Right kidney (tissue), 9 donors: ENCODE data around the gene ZNF862.

Experiments used
- DNase-seq: peaks from one replicate; pipeline ENCODE4 v3.0.0-alpha.2; 2016
- long read RNA-seq, 8 donors: transcript quantifications; one replicate each; lab custom pipeline, GENCODE V29; 2026

The ZNF862 gene
- long read RNA-seq, donor 1: 0 reads
- long read RNA-seq, donor 2: 0 reads
- long read RNA-seq, donor 3: 0 reads
- long read RNA-seq, donor 4, full-length matches to known transcripts: 2 of 2 reads
- long read RNA-seq, donor 4, partial matches to known transcripts: 0 of 2 reads
- long read RNA-seq, donor 4, other reads (novel, unspliced or antisense): 0 of 2 reads
- long read RNA-seq, donor 5: 0 reads
- long read RNA-seq, donor 6: 0 reads
- long read RNA-seq, donor 7, full-length matches to known transcripts: 1 of 1 reads
- long read RNA-seq, donor 7, partial matches to known transcripts: 0 of 1 reads
- long read RNA-seq, donor 7, other reads (novel, unspliced or antisense): 0 of 1 reads
- long read RNA-seq, donor 8, partial matches to known transcripts: 0 of 1 reads
- long read RNA-seq, donor 8, other reads (novel, unspliced or antisense): 0 of 1 reads

DNA sequence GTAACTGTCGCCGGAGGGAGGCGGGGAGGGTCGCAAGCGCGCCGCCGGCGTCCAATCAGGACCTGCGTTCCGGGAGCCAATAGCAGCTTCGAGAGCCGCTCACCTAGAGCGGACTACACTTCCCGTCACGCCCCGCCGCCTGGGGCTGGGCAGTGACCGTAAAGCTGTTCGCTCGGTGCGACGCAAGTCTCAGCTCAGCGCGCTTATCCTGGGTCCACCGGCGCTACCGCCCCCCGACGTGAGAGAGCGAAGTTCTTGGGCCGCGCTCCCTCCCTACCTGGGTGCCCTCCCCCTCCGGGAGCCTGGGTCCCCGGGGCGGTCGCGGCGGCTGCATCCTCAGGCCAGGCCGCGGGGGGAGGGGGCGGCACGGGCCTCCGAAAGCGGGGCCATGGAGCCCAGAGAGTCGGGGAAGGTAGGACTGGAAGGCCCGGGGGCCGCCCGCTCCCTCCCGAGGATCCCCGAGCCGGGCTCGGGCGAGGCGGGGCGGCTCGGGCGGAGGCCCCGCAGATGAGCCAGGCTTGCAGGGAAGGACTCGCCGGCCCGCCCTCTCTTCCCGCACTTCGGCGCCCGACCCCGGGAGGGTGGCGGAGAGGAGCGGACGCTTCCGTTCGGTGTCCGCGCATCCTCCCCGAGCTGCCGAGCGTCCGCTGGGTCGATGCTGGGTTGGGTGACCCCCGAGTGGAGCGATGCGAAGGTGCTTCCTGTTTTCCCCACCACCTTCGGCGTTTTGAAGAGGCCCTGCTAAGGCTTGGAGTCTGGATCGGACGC is at the start of gene ZNF862:
TSS of gene ZNF862 (plus strand) at position 152 of the 768 bp plus-strand sequence. CDS start at position 389, 237 bp downstream.
- peak; percentile 97 for DNase-seq

DNA sequence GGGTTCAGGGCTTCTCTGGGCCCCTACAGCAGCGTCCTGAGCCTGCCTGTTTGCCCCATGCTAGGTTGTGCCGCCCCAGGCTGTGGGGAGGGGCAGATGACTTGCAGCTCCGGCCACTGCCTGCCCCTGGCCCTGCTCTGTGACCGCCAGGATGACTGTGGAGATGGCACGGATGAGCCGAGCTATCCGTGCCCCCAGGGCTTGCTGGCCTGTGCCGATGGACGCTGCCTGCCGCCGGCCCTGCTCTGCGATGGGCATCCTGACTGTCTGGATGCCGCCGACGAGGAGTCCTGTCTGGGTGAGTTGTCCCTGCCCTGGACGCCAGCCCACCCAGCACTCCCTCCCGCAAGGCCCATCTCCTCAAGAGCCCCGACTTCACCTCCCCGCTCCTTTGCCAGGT is 49.1 kb upstream of the ZNF862 start:
- DNase-seq: no peak

DNA sequence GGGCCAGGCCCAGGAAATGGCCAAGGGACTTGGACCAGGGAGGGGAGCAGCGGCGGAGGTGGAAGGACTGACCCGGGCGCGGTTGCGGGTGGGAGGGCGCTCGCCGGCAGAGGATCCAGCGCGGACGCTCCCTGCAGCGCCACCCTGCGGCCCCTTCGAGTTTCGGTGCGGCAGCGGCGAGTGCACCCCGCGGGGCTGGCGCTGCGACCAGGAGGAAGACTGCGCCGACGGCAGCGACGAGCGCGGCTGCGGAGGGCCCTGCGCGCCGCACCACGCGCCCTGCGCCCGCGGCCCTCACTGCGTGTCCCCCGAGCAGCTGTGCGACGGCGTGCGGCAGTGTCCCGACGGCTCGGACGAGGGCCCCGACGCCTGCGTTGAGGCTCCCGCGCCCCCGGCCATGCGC is 48.0 kb upstream of the ZNF862 start:
- peak; percentile 68 for DNase-seq

DNA sequence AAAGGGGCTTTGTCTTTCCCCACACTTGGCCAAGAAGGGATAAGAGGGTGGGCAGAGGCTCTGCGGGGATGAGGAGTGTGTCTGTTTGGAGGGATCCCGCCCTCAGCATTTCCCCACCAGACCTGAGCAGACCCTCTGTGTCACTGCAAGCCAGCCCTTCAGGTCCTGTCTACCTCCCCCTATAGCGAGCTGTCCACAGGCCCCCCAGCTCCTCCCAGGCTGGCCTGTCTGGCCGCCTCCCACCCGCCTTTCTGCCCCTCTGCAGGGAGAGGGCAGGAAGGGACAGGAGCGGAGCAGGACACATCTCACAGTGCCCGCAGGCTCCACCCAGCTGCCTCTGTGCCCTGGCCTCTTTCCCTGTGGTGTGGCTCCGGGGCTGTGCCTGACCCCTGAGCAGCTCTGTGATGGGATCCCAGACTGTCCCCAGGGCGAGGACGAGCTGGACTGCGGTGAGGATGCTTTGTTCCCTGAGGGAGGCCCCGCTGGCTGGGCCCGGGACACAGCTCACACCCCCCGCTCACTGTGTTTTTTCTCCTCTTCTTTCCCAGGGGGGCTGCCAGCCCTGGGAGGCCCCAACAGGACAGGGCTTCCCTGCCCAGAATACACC is 47.3 kb upstream of the ZNF862 start:
- no peak for DNase-seq

DNA sequence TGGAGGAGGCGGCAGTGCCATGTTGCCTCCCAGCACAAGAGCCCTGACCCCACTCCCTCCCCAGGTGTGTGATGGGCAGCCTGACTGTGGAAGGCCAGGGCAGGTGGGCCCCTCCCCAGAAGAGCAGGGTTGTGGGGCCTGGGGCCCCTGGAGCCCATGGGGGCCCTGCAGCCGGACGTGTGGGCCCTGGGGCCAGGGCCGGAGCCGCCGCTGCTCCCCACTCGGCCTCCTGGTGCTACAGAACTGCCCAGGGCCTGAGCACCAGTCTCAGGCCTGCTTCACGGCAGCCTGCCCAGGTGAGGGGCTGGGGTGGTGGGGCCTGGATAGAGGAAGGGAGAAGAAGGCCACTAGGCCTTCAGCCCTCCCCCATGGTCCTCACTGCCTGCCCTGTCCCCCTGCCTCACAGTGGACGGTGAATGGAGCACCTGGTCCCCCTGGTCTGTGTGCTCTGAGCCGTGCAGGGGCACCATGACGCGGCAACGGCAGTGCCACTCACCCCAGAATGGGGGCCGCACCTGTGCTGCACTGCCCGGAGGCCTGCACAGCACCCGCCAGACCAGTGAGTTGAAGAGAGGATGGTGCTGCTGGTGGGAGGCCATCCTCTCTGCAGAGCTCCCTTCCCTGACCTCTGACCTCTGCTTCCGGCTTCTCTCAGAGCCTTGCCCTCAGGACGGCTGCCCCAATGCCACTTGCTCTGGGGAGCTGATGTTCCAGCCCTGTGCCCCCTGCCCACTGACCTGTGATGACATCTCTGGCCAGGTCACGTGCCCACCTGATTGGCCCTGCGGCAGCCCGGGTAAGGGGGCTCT is 46.6 kb upstream of the ZNF862 start:
- DNase-seq: no peak

DNA sequence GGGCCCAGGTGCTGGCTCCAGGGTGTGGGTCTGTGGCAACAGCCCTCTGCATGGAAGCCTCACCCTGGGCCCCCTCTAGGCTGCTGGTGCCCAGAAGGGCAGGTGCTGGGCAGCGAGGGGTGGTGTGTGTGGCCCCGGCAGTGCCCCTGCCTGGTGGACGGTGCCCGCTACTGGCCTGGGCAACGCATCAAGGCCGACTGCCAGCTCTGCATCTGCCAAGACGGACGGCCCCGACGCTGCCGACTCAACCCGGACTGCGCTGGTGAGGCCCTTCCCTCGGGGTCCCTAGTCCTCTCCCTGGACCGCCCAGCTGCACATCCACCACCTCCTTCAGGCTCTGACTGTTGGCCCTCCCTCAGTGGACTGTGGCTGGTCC is 46.0 kb upstream of the ZNF862 start:
- no peak for DNase-seq

DNA sequence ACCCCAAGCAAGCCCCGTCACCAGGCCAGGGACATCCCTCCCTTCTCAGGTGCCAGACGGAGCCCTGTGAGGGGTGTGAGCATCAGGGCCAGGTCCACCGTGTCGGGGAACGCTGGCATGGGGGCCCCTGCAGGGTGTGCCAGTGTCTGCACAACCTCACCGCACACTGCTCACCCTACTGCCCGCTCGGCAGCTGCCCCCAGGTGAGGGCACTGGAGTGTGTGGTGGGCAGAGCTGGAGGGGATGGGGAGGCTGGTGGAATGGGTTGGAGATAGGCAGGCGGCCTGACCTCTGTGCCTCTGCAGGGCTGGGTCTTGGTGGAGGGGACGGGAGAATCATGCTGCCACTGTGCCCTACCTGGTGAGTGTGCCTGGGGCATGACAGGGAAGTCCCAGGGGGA is 44.9 kb upstream of the ZNF862 start:
- no peak for DNase-seq

DNA sequence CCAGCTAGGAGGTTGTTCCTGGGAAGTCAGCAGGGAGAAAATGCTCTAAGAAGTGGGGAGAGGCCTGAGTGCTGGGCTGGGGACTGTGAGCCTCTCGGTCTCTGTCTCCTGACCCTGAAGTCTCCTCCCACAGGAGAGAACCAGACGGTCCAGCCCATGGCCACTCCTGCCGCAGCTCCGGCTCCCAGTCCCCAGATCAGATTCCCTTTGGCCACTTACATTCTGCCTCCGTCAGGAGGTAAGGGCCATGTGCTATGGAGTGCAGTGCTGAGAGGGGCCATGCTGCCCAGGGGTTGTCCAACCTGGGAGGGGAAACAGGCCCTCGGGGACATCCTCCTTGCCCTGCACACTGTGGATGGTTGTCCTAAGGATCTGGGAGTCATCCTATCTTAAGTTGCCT is 43.5 kb upstream of the ZNF862 start:
- DNase-seq: no peak

DNA sequence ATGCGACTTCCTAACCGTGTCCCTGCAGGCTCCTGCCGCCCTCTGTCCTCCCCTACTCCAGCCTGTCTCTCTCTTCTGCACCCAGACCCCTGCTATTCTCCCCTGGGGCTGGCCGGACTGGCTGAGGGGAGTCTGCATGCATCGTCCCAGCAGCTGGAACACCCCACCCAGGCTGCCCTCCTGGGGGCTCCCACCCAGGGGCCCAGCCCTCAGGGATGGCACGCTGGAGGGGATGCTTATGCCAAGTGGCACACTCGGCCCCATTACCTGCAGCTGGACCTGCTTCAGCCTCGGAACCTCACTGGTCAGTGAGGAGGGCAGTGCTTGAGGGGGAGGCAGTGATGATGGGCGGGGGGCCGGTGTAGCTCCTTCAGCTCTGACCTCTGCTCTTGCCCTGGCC is 43.0 kb upstream of the ZNF862 start:
- DNase-seq: no peak

DNA sequence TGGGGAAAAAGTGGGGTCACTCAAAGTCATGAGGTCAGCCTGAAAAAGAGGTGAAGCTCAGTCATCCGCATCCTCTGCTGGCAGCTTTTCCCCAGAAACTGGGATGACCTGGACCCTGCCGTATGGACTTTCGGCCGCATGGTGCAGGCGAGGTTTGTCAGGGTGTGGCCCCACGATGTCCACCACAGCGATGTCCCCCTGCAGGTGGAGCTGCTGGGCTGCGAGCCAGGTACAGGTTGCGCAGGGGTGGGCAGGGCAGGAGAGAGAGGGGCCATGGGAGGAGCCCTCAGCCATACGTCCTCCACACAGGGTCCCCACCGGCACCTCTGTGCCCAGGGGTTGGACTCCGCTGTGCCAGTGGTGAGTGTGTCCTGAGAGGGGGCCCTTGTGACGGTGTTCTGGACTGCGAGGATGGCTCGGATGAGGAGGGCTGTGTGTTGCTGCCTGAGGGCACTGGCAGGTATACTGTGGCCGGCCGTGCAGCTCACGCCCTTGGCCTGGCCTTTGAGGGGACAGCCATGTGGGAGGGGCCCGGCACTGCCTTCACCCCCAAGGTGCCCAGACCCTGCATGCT is 41.8 kb upstream of the ZNF862 start:
- DNase-seq: no peak

DNA sequence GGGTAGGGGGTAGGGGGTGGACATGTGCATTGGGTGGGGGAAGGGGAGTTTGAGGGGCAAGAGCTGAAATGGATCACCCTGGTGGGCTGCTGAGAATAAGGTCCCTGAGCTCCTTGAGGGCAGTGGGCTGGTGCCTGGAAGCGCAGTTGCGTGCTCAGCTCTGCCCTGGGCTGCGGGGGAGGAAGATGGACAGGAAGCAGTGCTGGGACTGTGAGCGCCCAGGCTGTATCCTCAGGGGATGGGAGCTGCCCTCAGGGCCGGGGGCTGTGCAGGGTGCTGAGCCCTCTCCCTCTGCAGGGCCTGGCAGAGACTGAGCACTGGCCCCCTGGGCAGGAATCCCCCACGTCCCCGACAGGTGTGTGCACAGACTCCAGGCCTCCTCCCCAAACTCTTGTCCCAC is 40.4 kb upstream of the ZNF862 start:
- DNase-seq: no peak

DNA sequence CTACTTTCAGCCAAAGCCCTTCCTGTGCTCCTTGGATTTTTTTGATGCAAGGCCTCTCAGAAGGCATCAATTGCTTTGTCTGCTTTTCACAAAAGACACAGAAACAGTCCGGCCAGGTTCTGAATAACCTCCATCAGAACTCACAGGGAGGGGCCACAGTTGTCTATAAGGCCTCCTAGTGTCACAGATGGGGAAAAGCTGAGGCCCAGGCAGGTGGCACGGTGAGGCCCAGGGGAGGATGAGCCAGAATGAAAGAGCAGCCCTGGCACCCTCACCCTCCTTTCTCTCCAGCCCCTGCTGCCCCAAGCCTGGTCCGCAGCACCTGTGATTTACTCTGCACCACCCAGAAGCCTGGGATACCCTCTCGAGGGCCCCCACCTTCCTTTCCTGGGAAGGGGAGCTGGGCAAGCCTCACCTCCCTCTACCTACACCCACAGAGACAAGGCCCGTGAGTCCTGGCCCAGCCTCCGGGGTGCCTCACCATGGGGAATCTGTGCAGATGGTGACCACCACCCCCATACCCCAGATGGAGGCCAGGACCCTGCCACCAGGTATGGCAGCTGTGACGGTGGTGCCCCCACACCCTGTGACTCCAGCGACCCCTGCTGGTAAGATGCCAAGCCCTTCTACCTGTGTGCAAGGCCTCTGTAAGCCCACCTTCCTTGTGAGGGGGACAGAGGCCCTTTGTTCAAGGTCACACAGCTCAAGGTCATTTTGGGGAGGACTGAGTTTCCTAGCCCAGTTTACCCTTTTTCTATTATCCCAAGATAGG is 38.6 kb upstream of the ZNF862 start:
- DNase-seq: no peak

DNA sequence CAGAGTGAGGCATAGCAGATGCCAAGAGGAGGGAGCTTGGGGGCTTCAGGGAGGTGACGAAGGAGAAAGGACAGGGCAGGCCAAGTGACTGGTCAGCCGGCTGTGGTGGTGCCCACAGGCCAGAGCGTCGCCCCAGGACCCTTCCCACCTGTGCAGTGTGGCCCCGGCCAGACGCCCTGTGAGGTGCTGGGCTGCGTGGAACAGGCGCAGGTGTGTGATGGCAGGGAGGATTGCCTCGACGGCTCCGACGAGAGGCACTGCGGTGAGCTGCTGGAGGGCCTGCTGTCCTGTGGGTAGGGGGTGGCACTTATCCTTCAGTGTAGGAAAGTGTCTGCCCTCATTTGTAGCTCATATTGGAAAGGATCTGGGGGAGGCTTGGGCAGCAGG is 38.0 kb upstream of the ZNF862 start:
- no peak for DNase-seq

DNA sequence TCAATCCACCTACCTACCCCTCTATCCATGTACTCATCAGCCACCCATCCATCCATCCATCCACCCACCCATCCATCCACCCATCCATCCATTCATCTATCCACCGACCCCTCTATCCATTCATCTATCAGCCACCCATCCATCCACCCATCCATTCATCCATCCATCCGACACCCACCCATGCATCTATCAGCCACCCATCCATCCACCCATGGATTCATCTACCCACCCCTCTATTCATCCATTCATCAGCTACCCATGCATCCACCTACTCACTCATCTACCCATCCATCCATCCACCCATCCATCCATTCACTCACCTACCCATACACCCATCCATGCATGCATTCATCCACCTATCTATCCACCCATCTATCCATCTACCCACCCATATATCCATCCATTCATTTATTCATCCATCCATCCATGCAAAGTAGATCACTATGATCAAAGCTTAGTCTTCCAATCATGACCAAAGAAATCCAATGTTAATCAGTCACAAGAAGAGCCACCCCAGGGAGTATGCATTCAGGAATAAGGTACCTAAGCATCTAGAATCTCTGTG is 37.1 kb upstream of the ZNF862 start:
- no peak for DNase-seq

DNA sequence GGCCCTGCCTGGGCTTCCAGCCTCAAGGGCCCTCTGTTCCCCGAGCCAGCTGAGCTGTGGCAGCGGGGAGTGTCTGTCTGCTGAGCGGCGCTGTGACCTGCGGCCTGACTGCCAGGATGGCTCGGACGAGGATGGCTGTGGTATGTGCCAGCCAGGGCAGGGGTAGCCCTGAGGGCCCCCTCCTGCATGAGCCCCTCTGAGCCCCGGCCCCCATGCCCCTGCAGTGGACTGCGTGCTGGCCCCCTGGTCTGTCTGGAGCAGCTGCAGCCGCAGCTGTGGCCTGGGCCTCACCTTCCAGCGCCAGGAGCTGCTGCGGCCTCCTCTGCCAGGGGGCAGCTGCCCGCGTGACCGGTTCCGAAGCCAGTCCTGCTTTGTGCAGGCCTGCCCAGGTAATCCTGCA is 36.4 kb upstream of the ZNF862 start:
- DNase-seq: no peak

DNA sequence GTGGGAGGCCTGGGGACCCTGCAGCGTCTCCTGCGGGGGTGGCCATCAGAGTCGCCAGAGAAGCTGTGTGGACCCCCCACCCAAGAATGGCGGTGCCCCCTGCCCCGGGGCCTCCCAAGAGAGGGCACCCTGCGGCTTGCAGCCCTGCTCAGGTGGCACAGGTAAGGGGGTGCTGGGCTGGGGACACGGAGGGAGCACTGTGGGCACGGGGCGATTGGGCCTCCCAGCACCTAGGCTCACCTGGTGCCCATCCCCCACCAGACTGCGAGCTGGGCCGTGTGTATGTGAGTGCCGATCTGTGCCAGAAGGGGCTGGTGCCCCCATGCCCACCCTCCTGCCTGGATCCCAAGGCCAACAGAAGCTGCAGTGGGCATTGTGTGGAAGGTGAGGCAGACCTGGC is 35.2 kb upstream of the ZNF862 start:
- no peak for DNase-seq

DNA sequence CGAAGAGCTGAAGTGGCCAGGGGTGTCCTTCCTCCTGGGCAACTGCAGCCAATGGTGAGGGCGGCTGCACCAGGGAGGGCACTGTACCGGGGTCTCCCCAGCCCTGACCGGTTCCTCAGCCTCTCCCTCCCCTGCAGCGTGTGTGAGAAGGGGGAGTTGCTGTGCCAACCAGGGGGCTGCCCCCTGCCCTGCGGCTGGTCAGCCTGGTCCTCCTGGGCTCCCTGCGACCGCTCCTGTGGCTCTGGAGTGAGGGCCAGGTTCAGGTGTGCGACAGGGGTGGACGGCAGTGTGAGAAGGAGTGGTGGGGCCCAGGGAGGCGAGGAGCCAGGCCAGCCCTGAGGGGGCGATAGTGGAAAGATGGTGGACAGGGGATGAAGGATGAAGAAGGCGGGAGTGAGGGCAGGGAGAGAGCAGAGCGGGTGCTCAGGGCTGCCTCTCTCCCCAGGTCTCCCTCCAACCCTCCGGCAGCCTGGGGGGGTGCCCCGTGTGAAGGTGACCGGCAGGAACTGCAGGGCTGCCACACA is 34.6 kb upstream of the ZNF862 start:
- no peak for DNase-seq

DNA sequence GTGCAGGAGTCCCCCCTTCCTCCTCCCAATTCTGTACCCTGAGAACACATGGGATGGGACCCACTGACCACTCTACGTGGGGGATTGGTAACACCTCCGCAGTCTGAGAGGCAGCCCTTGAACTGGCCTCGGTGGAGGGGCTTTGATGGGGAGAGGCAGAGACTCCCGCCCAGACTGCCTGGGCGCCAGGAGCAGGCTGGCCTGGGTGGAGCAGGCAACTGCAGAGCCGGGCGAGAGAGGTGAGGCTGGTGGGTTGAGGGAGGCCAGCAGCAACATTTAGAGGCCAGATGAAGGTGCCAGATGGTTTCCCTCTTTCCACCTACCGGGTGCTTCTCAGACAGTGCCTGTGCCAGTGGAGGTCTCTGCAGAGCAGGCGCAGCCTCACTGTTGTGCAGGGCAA is 34.1 kb upstream of the ZNF862 start:
- no peak for DNase-seq

DNA sequence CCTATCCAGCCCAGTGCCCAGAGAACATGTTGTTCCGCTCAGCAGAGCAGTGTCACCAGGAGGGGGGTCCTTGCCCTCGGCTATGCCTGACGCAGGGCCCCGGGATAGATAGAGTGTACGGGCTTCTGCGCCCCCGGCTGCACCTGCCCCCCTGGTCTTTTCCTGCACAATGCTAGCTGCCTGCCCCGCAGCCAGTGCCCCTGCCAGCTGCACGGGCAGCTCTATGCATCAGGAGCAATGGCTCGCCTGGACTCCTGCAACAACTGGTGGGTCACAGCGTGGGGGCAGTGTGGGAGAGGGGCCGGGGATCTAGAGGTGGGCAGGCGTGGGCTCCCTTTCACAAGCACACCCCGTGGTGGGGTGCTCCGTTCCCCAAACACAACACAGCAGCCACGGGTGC is 31.4 kb upstream of the ZNF862 start:
- no peak for DNase-seq

DNA sequence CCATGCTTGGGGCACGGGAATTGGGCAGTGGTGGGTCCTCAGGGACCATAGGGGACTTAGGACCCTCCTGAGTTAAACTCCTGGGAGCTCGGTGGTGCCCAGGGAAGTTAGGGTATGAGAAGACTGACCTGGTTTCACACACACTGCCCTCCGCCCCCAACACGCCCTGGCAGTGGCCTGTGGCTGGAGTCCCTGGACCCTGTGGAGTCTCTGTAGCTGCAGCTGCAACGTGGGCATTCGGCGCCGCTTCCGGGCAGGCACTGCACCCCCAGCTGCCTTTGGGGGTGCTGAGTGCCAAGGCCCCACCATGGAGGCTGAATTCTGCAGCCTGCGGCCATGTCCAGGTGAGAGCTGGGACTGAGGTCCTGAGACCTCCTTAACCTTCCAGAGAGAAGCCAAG is 29.9 kb upstream of the ZNF862 start:
- no peak for DNase-seq

DNA sequence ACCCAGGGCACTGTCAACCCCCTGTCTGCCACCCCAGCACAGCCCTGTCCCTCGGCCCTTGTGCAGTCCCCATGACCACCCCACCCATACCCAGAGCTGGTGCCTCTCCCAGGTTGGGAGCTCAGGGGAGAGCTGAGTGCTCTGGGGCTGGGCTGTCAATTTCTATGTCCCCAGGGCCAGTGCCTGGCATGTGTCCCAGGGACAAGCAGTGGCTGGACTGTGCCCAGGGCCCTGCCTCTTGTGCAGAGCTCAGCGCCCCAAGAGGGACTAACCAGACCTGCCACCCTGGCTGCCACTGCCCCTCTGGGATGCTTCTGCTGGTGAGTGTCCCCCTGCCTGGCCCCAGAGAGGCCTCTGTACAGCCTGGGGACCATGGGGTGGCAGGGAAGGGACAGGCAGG is 29.0 kb upstream of the ZNF862 start:
- no peak for DNase-seq
